ENCODE results near the gene MRPS31. TPM values are rescaled to one million over a fixed set of nuclear protein-coding genes. Genes with fewer than 3 reads are reported as not detected.
"Not testable (repeated sequence)": the region's sequence is repeated elsewhere in the genome, so short reads cannot be mapped to it uniquely, and the experiment has no call there.

Gene MRPS31
- total RNA-seq, 1 experiment from 2014 or later, result 10.5 TPM

DNA sequence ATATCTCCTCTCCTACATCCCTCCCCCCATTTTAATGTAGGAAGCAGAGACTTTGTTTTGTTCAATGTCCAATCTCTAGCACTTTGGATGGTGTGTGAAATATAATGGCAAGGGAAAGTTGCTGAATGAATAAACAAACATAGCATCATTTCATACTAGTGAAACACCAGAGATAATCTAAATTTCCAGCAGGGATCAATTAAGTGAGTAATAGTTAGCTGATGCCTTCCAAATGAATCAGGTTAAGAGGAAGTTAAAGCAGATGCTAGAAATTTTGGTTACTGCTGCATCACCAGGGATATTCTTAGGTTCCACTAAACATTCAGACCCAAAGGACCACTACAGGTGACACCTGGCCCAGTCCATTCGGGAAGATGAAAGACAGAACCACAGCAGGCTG, 8.1 kb downstream of the MRPS31 start:
- DNase-seq (ENCODE audit: low spot score), result no peak

DNA sequence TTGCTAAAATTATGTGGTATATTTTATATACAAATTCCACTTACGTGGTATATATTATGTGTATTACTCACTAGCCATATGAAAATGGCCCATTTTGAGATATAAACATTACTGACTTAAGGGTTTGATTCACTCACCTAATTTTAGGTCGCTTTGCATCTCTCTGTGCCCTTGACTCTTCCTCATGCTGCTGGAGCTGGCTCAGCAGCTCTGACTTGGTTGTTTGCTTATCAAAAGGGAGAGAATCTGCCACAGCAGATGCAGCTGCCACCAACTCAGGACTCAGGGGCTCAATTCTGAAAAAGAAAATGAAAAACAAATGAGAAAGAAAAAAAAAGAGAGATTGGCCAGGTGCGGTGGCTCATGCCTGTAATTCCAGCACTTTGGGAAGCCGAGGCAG, 12.2 kb downstream of the MRPS31 start:
- DNase-seq (ENCODE audit: low spot score), result no peak

DNA sequence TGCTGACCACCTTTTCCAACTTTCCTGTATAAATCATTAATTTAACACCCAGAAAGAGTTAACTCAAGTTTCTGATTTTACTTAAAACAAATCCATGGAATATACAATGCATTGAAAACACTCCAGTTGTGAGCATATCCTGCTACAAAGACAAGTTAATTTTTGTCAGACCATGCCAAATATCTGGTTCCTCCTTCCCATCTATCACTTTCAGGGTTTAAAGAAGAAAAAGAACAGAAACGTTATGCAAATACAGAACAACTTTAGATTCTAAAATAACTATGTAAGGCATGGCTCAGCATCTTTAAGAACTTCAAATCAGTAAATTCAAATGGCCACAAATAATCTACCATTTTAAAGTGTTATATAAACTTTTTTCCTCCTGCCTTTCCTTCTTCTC, 14.9 kb downstream of the MRPS31 start:
- DNase-seq (ENCODE audit: low spot score), result no peak

DNA sequence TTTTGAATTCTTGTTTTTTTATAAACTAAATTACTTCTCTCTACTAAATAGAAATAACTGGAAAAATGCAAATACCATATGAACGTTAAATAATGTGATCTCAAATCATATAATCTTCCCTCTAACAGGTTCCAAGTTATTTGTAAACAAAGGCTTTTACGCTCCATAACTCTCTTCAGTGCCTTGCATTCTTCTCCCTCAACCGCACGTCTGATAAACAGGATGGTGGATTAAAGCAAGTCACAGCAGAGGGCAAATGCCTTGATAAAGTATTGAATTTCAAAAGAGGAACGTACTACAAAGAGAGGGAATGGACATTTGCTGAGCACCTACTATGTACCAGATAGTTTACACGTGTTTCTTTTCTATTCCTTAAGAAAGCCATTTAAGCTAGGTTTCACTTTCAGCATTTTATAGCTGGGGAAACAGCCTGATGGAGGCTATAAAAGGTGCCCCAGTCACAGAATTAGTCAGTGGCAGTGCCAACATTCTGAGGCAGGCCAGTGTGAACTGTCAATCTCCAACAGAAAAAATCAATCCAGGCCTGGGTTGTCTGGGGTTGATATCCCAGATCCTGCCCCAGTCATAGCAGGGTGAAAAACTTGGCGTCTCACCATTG, 15.8 kb downstream of the MRPS31 start:
- DNase-seq (ENCODE audit: low spot score), result no peak

DNA sequence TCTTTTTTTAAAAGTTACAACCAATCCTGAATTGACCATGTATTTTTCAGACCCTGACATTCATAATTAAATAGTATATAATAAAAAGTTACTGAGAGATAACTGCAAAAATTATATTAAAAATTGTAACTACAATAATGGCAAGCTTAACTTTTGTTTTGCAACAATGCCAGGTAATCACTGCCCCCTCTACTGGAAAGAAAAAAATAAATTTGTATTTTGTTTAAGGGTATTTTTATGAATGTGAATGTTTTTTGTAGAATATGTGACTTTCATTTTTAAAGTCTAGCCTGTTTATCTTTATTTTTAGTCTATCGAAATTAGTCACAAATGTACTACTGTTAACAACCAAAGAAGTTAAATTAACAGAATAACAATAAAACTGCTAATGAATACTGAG, 21.7 kb downstream of the MRPS31 start:
- no peak for DNase-seq (ENCODE audit: low spot score)

DNA sequence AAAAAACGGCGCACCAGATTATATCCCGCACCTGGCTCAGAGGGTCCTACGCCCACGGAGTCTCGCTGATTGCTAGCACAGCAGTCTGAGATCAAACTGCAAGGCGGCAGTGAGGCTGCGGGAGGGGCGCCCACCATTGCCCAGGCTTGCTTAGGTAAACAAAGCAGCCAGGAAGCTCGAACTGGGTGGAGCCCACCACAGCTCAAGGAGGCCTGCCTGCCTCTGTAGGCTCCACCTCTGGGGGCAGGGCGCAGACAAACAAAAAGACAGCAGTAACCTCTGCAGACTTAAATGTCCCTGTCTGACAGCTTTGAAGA, 35.8 kb downstream of the MRPS31 start:
- DNase-seq (ENCODE audit: low spot score), result not testable (repeated sequence)

DNA sequence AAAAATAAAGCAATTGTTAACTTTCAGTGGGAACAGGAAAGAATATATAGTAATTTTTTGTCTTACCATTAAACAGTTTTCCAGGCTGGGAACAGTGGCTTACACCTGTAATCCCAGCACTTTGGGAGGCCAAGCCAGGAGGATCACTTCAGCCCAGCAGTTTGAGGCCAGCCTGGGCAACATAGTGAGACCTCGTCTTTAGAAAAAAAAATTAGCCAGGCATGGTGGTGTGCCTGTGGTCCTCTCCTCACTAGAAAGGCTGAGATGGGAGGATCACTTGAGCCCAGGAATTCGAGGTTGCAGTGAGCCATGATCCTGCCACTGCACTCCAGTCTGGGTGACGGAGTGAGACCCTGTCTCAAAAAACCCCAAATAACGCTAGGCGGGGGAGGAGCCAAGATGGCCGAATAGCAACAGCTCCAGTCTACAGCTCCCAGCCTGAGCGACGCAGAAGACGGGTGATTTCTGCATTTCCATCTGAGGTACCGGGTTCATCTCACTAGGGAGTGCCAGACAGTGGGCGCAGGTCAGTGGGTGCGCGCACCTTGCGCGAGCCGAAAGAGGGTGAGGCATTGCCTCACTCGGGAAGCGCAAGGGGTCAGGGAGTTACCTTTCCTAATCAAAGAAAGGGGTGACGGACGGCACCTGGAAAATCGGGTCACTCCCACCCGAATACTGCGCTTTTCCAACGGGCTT, 36.3 kb downstream of the MRPS31 start:
- DNase-seq (ENCODE audit: low spot score), result not testable (repeated sequence)

DNA sequence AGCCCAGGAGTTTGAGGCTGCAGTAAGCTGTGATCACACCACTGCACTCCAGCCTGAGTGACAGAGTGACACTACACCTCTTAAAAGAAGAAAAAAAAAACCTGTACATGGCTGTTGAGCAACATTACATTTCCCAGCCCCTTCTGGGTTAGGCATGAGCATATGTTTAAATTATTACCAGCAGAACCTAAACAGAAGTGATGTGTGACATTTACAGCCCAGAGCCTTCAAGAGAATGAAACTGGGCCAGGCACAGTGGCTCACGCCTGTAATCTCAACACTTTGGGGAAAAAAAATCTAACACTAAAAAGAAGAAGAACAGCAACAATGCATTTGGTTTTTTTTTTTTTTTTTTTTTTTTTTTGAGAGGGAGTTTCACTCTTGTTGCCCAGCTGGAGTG, 38.3 kb downstream of the MRPS31 start:
- DNase-seq (ENCODE audit: low spot score), result no peak

DNA sequence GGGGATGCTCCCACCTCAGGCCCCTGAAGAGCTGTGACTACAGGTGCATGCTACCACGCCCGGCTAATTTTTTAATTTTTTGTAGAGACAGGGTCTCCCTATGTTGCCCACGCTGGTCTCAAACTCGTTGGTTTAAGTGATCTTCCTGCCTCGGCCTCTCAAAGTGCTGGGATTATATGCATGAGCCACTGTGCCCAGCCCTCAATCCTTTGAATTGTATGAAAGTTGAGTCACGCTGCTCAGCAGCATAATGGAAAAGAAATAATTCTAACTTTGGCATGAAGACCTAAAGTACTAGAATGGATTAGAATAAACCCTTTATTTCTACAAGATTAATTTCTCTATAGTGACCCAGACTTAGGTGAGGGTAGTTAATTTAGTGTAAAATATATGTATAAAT, 42.4 kb downstream of the MRPS31 start:
- no peak for DNase-seq (ENCODE audit: low spot score)

DNA sequence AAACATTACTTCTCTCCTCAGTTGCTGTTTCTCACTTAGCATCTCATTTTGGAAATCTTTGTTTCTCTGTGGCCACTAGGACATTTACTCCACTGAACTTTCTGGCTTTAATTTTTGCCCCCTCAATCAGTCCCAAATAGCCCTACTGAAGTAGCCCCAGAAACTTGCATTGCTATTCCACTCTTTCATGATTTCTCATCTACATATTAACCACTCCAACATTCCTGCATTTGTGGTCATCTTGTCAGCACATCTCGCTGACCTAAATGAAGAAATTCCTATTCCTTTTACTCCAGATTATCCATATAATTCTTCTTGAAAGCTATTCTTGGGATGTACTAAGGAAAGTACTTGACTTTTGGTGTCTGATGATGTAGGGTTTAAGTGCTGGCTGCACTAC, 56.6 kb downstream of the MRPS31 start:
- not testable (repeated sequence) for DNase-seq (ENCODE audit: low spot score)

DNA sequence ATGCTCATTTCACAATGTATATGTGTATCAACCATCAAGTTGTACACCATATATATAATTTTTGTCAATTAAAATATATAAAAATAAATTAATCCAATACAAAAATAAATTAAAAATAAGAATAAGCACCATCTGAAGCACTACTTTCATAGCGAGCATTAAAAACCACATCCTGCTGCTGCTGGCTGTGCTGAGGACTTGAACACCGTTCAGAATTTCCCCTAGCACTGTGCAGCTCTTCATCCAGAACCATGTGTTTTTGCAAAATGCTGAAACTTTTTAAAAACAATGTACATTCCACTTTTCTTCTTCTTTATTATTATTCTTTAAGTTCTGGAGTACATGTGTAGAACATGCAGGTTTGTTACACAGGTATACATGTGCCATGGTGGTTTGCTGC, 64.6 kb downstream of the MRPS31 start:
- no peak for DNase-seq (ENCODE audit: low spot score)

DNA sequence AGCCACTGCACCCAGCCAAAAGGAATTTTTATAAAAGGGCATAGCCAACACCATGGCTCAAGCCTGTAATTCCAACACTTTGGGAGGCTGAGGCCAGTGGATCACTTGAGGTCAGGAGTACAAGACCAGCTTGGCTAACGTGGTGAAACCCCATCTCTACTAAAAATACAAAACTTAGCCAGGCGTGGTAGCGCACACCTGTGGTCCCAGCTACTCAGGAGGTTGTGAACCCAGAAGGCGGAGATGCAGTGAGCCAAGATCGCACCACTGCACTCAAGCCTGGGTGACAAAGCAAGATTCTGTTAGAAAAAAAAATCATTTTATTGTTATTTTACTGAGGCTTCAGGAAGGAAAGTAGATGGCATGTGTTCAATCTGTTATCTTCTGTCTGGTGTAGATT, 73.3 kb downstream of the MRPS31 start:
- DNase-seq (ENCODE audit: low spot score), result no peak

DNA sequence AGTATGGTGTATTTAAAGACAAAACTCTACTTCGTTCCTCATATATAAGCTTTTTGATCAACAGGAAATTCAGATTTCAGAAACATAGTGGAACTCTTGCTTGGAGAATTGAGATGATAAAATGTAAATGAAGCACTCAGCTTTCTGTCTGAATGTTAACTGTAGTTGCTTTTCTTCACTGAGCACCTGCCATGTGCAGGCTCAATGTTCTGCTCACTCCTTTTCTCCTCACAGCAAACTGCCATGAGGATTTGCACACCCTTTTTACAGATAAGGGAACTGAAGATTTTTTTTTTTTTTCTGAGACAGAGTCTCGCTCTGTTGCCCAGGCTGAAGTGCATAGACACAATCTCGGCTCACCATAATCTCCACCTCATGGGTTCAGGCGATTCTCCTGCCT, 76.6 kb downstream of the MRPS31 start:
- no peak for DNase-seq (ENCODE audit: low spot score)

DNA sequence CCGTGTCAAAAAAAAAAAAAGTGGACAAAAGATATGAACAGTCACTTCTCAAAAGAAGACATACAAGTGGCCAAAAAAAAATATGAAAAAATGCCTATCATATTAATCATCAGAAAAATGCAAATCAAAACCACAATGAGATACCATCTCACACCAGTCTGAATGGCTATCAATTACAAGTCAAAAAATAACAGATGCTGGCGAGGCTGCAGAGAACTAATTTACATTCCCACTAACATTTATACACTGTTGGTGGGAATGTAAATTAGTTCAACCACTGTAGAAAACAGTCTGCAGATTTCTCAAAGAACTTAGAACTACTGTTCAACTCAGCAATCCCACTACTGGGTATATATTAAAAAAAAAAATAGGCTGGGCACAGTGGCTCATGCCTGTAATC, 78.0 kb downstream of the MRPS31 start:
- DNase-seq (ENCODE audit: low spot score), result no peak

DNA sequence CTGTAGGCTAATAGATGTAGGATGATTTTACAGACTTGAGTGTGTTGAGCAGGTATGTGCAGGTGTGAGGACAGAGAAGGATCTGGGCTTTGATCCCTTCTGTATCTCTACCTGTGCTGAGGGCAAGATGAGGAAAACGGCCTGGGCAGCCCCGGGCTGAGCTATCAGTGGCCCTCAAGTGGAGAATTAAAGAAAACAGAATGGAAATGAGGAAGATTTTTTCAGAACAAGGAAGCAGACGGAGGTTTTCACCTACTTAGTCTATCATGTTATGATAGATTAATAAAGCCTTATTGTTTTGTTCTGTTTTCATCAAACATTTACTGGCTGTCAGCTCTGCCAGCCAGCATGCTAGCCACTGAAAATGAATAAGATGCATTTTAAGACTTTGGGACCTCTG, 82.2 kb downstream of the MRPS31 start:
- DNase-seq (ENCODE audit: low spot score), result no peak

DNA sequence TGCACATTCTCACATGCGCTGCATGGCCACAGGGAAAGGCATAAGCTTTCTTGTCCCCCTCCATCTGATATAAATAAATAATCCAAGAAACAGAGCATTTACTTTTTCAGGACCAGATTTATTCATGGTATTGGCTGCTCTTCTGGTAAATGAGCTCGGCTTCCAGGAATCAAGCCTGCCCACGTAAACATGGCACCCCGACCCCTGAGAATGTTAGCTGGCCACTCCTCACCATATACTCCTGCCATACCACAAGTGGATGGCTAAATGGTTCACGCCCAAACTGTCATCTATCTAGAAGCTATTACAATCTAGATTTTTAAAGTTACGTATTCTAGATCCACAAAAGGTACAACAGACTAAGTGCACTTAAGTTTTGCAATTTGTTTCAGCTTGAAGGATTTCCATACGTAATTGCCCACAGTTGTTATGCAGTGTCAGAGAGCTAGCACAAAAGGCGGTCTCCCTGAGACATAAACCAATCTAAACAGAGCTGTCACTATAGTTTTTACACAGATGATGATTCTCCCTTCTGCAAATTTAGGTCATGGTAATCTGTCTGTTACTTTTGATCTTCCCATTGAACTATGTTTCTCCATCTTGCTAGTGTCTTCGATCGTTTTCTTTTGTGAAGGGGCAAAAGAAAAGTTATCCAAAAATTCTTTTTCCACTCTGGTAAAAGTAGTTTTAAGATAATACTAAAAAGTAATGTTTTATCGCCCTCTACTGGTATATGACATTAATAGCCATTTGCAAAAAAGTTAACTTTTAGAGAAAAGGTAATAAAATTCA, 88.3 kb downstream of the MRPS31 start:
- peak; percentile 63 for DNase-seq (ENCODE audit: low spot score)

DNA sequence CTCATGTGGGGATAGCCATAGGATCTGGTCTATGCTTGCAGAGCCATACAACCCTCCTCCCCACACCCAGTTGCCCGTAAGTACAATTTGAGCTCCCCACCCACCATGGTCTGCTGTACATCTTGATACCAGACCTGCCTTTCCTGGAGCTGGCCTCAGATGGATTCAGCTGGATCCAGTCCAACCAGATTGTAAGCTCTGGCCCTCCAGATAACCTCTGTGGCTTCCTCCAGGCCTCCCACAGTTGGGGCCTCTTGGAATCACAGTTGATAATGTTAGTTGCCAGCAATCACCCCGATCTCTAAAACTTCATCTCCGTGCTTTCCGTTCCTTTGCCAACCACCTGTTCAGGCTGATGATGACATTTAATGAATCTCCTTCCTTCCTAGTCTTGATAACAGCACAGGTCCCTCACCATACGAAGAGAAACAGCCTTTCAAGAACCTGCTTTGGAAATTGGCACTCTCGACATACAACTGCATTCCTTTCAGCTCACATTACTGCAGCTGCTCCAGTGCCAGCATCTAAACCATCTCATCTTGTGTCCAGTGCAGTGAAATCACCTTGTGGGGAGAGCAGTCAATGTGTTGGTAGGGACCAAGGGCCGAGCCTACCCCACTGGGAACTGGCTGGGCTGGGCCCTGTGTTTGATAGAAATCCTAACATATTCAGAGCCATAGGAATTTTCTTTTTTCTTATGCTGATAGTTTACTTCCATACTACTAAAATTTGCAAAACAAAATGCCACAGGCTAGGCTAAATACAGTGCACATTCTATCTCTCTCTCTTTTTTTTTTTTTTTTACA, 89.4 kb downstream of the MRPS31 start:
- no peak for DNase-seq (ENCODE audit: low spot score)

DNA sequence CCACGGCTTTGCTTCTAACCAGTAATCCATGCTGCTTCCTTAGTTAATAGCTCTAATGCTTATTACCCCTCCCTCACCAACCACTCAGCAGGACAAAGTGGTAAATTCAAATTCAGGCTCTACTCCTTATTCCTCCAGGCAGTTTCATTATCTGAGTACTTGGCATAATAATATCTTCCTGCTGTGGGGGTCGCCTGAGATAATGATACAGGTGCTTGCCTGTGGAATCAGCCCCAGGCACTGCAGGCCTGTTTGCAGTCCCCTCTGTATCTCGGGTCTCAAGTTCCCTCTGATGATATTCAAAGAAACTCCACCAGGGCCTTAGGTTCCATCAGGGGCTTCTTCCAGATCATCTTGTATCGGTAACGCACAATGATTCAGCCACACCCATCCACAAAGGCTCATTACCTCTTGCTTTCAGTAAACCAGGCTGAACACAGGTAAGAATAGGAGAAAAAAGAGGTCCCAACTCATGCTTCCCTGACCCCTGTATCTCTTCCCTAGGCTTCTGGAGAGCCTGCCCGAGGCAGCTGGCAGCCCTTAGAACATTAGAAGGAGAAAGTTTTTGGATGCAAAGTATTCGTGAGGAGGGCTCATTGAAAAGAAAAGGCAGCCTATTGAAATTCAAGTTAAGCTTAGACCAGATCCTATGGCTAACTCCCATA, 90.2 kb downstream of the MRPS31 start:
- no peak for DNase-seq (ENCODE audit: low spot score)

DNA sequence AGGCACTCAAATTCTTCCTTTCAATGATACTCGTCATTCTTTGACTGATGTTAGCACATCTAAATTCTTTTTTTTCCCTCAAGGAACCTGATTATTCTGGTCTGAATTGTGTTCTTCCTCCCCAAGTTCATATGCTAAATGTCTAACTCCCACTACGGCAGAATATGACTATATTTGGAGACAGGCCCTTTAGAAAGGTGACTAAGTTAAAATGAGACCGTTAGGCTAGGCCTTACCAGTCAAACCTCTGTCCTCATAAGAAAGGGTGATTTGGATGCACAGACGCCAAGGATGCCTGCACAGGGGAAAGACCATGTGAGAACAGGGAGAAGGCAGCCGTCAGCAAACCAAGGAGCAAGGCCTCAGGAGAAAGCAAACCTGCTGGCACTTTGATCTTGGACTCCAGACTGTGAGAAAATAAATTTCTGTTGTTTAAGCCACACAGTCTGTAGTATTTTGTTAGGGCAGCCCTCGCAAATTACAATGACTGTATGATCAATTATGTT, 91.5 kb downstream of the MRPS31 start:
- no peak for DNase-seq (ENCODE audit: low spot score)

All from HT-29 (cell line).